Hypothalamus (tissue), 51 donors: ENCODE results near the gene PSD4.

Source experiments
- DNase-seq, 51 donors: peaks; one replicate each; lab custom pipeline; 2025; lab: John Stamatoyannopoulos, UW

The PSD4 gene

DNA sequence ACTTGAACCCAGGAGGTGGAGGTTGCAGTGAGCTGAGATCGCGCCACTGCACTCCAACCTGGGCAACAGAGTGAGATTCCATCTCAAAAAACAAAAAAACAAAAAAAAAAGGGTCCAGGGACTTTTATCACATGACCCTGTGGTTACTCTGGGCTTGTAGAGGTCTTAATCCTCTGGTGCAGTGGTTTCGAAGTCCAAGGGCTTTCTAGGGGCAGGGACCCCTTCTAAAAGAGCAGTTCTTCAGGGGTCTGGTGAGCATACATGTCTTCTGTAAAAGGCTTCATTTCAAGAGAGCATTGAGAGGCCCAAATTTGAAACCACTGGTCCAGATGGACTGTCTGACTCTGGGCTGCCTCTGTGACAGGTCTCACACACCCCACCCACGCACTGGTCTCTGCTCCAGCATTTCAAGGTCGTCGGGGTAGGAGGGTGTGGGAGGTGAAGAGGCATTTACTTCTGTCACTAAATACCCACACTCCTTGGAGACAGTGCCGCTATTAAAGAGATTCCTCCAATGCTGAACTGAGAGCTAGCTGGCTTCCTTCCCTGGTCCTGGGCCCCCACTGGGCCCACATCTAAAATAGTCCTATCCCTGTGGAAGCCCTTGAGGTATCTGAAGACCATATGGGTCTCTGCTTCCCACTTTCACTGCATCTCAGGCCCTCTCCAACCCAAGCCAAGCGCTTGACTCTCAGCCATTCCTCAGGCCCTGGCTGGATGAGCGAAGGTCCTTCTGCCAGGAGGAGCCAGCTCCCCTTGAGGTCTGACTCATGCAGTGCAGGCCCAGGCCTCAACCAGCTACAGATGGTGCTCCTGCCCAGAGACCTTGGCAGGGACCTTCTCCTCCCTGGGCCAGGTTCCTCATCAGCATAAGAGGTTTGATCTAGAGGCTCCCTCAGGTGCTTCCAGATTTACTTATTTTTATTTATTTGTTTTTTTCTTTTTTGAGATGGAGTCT lies 60.1 kb downstream of the PSD4 start:
- no peak for DNase-seq

DNA sequence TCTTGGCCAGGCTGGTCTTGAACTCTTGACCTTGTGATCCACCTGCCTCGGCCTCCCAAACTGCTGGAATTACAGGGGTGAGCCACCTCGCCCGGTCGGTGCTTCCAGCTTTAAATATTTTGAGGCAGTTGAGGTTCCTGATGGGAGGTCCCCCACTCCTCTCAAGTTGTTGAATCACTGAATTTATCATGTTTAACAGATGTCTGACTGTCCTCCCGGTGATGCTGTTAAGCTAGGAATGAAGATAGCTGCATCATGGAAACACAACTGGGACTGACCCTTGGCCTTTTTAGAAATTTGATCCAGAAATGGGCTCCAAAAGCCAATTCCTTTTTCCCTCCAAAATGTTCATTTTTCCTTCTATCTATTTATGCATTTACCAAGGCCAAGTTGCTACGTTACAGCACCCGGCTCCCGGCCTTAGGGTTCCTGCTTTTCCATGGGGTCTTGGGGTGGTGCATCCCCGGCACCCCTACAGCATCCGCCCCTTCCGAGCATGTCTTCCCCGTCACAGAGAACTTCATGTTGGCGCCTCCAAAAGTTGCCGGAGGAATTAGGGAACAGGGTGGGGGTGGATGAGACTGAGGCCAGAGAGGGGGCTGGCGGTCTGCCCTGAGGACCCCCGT lies 61.1 kb downstream of the PSD4 start:
- DNase-seq = no peak

DNA sequence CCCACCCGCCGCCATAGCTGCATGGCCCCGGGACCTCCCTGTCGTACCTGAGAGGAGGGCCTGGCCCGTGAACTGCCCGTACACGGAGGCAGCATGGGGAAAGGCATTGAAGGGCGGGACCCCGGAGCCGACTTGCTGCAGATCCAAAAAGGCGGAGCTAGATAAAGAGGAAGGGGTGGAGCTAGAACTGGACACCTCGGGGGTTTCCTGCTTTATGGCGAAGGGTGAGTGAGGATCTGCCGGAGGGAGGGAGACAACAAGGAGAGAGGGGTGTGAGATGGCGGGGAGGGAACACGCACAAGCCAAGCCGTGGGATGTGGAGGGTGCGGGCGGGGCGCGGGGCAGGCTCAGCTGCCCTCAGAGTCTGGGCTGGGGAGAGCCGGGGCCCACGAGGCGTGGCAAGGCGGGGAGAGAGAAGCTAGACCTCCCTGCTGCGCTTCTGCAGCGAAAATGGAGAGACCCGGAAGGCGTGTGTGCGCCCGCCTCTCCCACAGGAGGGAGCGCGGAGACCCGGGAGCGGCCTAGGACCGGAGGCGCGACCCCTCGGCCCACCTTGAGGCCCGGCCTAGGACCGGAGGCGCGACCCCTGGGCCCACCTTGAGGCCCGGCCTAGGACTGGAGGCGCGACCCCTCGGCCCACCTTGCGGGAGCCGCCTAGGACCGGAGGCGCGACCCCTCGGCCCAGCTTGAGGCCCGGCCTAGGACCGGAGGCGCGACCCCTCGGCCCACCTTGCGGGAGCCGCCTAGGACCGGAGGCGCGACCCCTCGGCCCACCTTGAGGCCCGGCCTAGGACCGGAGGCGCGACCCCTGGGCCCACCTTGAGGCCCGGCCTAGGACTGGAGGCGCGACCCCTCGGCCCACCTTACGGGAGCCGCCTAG lies 61.8 kb downstream of the PSD4 start:
- DNase-seq = peak in 9 of 51 donors; percentile 2 to 56 (median 34)

DNA sequence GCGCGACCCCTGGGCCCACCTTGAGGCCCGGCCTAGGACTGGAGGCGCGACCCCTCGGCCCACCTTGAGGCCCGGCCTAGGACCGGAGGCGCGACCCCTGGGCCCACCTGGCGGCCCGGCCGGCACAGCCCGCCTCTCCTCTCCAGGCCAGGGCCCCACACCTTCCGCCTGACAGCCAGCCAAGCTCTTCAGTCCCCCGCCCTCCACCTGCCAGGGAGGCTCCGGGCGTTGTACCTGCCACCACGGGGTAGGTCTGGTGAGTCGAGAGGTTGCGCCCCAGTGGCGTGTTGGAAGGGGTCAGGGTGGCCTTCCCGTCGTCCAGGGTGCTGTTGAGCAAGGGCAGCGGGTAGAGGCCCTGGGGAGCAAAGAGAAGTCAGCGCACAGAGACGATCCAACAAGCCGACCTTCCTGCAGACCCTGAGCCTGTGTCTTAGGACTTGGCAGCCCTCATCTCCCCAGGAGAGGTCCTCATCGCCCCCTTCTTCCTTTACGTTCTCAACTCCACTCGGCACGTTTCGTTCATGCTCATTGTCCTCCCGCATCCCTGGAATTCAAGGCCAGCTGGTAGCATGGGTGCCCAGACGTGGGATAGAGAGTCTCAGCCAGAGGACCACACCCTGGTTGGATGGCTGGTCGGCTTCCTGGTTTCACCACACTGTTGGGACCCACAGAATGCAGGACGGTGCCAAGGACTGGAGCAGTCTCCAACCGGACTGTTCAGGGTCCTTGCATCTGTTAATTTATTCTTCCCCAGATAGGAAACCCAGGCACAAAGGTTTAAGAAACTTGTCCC lies 62.8 kb downstream of the PSD4 start:
- DNase-seq = no peak

DNA sequence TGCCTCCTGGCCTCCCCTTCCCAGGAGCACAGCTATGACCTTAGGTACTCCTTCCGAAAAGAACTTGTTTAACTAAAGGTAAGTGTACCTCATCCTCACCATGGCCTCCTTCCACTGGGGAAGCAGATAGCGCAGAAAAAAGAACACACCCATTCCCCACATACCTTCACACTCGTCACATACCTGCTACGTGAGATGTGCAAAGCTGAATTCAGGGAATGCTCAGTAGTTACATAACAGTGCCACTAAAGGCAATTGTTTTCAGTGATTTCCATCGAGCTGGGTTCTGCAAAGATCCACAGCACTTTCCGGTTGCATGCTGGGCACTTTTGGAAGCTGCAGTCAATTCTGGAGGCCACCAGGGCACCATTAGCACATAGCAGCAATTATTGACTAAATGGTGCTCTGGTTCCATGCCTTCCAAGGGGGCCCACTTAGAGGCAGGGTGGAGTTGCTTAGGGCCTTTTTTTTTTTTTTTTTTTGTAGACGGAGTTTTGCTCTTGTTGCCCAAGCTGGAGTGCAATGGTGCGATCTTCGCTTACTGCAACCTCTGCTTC lies 63.9 kb downstream of the PSD4 start:
- no peak for DNase-seq

DNA sequence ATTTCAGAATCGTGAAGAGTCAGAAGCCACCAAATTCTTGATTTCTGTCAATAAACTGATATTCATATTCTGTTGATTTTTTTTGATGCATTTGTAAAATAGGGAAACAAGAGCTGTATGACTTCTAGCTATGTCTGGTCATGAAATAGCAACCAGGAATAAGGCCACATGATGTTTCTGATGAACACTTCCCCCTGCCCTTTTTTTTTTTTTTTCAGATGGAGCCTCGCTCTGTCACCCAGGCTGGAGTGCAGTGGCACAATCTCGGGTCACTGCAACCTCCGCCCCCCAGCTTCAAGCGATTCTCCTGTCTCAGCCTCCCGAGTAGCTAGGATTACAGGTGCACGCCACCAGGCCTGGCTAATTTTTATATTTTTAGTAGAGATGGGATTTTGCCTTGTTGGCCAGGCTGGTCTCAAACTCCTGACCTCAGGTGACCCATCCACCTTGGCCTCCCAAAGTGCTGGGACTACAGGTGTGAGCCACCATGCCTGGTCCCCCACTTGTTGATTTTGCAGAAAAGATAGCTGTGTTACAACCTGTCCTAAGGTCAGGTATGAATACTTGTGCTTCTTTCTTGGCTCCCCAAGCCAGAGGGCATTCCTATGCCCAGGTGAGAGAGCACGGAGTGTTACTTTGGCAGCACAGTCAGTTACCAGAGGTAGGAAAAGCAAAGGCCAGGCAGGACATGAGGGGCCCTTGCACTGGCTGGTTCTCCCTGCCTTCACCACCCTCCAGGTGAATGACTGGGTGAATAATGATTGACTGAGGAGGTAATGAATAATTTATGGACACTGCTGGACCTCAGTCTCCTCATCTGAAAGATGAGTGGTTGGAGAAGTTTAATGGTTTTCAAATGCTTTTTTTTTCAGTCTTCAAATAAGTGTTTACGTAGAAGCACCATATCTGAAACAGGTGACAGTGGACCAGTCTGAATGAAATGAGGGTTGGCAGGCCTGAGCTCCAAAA lies 65.4 kb downstream of the PSD4 start:
- DNase-seq = no peak

DNA sequence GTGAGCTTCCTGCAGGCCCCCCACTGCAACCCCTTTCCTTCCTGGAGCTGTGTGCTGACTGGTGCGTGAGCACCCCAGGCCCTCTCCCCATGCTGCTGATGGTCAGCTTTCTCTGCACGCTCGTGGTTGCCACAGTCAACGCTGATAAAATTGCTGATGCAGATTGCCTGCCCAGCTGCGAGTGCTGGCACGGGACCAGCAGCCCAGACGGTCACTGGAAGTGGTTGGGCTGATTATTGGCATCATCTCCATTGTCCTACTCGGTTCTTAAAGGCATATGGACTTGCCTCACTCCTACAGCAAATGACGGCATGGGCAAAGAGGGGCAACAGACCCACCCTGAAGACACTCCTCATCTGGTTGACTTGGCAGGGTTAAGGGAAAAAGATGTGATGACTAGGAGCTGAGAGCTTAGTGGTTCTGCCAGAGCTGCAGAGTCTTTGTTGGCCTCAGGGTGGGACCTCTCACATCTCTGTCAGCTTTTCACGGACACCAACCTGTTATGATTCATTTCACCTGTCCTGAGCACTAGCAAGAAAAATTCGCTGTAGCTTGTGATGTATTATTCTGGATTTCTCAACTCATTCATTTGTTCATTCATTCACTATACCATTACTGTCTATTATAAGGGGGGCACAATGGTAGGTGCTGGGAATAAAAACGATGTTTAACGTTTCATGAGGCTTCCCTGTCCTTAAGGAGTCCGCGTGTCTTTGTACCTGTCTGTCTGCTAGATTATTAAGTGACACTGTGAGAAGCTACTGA lies 66.6 kb downstream of the PSD4 start:
- DNase-seq = peak in 49 of 51 donors; percentile 4 to 79 (median 45)

DNA sequence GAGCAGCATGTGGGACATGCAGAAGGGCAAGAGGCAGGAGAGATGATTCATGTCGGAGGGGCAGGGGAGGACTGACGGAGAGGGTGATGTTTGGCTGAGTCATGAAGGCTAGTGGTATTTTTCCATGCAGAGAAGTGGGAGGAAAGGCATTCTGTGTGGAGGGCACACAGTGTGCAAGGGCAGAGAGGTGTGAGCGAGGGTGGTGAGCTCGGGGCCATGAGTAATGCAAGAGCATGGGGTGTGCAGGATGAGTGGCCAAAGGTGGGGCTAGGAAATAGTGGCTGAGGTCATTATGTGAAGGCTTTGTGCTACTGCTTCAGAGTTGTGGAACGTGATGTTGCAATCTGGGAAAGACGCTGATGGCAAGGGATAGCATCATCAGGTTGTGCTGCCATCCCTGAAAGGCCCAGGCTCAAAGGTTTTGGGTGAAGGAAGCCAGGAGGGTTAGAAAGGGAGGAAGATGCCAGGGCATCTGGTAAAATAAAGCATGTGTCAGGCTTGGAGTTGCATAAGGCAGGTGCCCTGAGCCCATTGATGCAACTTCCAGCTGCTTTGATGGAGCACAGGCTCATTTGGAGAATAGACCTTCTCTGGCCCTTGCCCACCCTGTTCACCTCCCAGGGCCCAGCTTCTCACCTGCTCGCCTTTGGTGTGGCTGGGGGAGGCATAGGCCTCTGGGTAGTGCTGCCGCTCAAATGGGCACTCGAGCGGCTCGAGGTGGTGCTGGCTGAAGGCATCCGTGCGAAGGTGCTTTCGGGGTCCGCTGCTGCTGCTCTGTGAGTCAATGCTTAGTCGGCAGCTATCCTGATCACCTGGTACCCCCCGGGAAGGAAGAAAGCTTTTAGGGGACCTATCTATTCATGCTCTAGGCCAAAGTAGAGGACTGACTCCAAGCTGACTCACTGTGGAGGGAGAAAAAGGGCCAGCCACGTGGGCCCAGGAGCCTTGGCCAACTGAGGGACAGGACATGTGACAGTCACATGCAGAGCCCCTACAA lies 67.4 kb downstream of the PSD4 start:
- peak in 8 of 51 donors; percentile 22 to 80 (median 36) for DNase-seq

DNA sequence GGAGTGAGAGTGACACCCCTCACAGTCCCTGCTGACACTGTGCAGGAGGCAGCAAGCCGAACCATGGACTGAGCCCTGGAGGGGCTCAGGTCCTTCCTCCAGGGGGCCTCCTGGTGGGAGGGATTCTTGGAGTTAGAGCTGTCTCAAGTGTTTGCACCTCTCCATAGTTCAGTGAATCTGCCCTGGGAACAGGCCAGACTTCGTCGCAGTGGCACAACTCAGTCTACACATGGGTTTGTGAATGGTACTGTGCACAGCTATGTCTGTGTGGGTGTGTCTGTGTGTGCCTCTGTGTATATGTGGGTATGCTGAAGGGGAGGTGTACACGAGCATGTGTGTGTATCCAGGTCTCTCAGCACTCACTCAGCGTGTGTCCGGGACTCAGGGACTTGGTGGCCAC lies 68.6 kb downstream of the PSD4 start:
- no peak for DNase-seq

DNA sequence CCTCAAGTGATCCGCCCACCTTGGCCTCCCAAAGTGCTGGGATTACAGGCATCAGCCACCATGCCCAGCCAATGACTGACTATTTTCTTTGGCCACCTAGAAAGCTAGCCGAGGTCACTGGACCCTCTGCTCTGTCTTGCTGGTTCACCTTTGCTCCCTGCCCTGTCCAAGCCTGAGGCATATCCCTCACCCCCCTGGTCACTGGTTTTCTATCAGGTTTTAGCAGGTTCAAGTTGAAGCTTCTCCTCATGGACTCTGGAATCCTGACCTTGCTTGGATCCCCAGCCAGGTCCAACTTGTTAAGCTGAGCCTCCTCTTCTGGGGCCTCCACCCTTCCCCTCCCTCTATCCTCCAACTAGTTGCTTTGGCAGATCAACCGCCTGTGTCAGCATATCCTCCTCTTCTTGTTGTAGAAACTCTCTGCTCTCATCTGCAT lies 71.5 kb downstream of the PSD4 start:
- DNase-seq = no peak

DNA sequence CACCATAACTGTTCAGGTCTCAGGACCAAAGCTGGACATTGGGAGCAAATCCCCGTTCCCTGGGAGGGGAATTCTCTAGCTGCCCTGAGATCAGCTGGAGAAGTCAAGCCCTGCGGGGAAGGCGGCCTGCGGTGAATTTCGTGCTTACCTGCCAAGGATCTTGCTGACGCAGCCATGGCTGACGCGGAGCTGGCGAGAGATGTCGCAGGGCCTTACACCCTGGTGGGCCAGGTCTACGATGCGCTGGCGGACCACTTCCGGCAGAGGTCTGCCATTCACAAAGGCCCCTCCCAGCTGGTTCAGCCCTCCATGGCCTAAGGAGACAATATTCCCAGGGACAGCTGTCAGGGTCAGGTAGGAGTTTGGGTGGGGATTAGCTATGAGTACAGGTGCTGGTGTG lies 72.8 kb downstream of the PSD4 start:
- no peak for DNase-seq

DNA sequence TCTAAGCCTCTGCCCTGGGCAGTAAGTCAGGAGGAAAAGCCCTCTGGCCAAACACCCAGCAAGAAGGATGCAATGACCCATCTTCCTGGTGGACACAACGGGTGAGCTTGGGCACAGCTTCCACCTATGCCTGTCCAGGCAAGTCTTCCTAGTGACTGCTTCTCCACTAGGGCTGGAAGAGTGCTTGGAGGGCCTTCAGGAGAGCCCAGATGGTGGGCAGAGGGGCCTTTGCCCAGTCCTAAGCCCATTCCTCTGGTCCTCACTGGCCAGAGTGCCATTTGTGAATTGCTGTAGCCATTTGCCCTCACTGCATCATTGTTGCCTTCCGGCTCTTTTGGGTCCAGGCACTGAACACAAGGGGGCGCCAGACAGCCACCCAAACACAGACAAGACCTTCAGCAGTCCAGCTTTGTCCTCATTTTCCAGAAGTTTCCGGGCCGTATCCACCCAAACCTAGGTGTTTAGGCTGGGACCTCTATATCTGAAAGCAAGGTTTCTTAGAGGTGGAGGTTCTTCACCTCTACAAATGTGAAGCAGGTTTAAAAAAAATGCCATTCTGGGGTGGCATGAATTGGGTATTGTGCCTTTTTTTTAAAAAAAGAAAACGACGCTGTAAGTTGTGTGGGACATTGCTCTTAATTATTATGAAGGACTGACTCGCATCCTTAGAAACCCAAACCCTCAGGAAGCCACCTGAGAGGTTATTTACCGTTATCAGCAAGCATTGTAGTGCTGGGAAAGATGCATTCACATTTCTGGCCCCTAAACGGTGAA lies 75.4 kb downstream of the PSD4 start:
- DNase-seq = peak in 49 of 51 donors; percentile 4 to 82 (median 45)

DNA sequence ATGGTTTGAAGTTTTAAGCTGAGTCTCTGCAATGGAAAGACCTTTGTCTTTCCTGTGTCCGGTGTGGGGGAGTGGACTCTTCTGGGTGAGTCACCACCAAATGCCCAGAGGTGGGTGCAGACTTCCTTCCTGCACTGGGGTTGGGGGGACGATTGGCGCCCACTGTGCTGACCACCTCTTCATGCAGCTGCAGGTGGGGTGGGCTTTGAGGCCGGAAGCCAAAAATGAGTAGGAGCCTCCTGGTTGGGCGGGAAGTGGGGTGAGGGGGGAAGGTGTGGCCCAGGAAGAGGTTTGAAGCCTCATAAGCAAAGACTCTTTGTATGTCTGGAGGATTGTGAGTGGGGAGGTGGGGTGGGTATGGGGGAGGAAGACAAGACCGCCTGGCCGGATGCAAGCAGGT lies 77.3 kb downstream of the PSD4 start:
- no peak for DNase-seq

DNA sequence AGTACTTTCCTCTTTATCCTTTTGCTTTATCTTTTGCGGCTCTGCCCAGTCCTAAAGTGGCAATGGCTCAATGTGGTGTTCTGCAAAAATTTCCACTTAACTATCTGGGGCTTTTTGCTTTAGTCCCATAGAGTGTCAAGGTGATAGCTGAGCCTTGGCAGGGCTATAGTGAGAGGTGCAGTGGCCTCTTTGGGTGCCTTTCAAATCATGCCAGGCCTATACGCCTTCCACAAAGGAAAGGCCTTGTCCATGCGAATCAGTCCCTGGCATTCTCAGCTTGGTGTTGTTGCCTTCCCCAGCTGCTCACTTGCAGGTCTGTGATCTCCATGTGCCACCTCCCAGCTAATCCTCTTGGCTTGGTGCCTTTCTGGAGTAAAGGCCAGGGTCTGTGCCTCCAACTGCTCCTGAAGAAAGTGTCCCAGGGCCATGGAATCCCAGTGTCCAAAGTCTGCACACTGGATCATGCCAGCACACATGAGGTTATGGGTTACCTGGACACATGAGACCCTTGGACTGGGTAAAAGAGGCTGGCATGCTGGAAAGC lies 78.3 kb downstream of the PSD4 start:
- DNase-seq = no peak

DNA sequence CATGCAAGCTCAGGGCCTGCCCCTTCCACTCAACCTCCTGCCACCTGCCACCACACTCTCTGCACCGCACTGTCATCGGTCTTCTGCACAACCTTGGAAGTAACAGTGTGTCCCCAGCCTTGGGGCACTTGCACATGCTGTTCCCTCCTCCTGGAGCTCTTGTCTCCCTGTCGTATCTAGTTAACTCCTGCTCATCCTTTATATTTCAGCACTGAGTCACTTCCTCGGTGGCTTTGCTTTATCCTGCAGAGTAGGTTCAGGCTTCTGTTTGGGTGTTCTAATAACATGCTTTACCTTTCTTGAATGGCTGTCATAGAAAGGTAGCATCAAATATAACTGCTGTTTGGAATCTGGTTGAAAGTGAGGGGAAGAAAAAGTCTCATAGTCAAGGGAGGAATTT lies 79.7 kb downstream of the PSD4 start:
- no peak for DNase-seq
